ENCODE results near the gene NR6A1.

The NR6A1 gene

GRCh38 chr9:124779368-124780059 lies 8.4 kb upstream of the NR6A1 start:
- Histone ChIP-seq H3K36me3 (ENCODE audit: control insufficient read depth, low read length) (no peaks in the 10 kb centered on the region), H3K4me1 (ENCODE audit: control insufficient read depth, low read length) (peaks cover 4% of the 10 kb centered on the region), H3K4me2 (ENCODE audit: low read length) (no peak overlapping the region), H3F3A (ENCODE audit: control insufficient read depth, insufficient read depth) (no peaks in the 10 kb centered on the region), H3K79me2 (ENCODE audit: control insufficient read depth, low read length) (no peaks in the 10 kb centered on the region), H4K20me1 (ENCODE audit: control insufficient read depth, insufficient read depth, low read depth, low read length) (no peaks in the 10 kb centered on the region), H3K4me3 (ENCODE audit: low read length) (no peak overlapping the region), H3K27me3 (ENCODE audit: control insufficient read depth, low read length) (peaks cover 22% of the 10 kb centered on the region), H3K9me3 (ENCODE audit: control insufficient read depth, insufficient read depth, low read length) (no peaks in the 10 kb centered on the region), H3K9me2 (replicated peaks; ENCODE audit: control insufficient read depth, low read length) (no peaks in the 10 kb centered on the region), H3K27ac (ENCODE audit: low read depth, low read length) (no peak overlapping the region)
- TF ChIP-seq CTCF (IDR thresholded peaks at IDR 0.05; ENCODE audit: low read depth, low read length, poor library complexity, severe bottlenecking) (no peak), EZH2phosphoT487 (IDR thresholded peaks at IDR 0.05; ENCODE audit: borderline replicate concordance, low read length) (no peak)

DNA sequence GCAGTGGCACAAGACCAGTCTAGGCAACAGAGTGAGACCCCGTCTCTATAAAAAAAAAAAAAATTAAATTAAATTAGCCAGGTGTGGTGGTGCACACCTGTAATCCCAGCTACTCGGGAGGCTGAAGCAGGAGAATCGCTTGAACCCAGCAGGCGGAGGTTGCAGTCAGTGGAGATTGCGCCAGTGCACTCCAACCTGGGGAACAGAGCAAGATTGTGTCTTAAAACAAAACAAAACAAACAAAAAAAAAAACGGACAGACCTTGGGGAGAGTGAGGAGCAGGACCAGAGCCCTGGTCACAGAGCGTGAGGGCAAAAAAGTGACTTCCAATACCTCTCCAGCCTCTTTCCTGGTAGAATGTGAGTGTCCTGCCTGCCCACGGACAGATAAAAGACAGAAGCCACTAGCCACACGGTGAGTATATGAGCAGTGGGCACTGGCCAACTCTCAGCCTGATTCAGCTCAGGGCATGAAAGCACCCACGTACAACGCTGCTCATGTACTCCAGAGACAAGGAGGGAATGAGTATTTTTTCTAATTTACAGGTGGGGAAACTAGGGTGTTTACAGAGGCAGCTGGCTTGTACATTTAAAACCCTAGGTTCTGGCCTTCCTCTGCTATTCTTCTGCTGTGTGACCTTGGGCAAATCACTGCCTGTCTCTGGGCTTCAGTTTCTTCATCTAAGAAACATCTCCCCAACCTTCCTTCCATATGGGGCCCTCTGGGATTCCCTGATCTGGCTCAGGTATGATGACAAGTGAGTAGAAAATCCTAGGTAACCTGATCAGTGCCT lies 7.7 kb upstream of the NR6A1 start:
- TF ChIP-seq CTCF (IDR thresholded peaks at IDR 0.05; ENCODE audit: low read depth, low read length, poor library complexity, severe bottlenecking) (no peak), EZH2phosphoT487 (IDR thresholded peaks at IDR 0.05; ENCODE audit: borderline replicate concordance, low read length) (no peak)
- H3K79me2 ChIP-seq (ENCODE audit: control insufficient read depth, low read length) = no peaks in the 10 kb centered on the region
- no peaks in the 10 kb centered on the region for H3K9me3 ChIP-seq (ENCODE audit: control insufficient read depth, insufficient read depth, low read length)
- H3K36me3 ChIP-seq (ENCODE audit: control insufficient read depth, low read length) = no peaks in the 10 kb centered on the region
- H3K9me2 ChIP-seq (replicated peaks; ENCODE audit: control insufficient read depth, low read length) = no peaks in the 10 kb centered on the region
- H3K27me3 ChIP-seq (ENCODE audit: control insufficient read depth, low read length) = peaks cover 22% of the 10 kb centered on the region
- no peaks in the 10 kb centered on the region for H3F3A ChIP-seq (ENCODE audit: control insufficient read depth, insufficient read depth)
- H4K20me1 ChIP-seq (ENCODE audit: control insufficient read depth, insufficient read depth, low read depth, low read length) = 0 out of 2 replicates have a peak, but pooled peaks cover 3% of the 10 kb centered on the region
- H3K4me3 ChIP-seq (ENCODE audit: low read length) = no peak overlapping the region
- peaks cover 4% of the 10 kb centered on the region for H3K4me1 ChIP-seq (ENCODE audit: control insufficient read depth, low read length)
- H3K4me2 ChIP-seq (ENCODE audit: low read length) = no peak overlapping the region
- H3K27ac ChIP-seq (ENCODE audit: low read depth, low read length) = no peak overlapping the region

DNA sequence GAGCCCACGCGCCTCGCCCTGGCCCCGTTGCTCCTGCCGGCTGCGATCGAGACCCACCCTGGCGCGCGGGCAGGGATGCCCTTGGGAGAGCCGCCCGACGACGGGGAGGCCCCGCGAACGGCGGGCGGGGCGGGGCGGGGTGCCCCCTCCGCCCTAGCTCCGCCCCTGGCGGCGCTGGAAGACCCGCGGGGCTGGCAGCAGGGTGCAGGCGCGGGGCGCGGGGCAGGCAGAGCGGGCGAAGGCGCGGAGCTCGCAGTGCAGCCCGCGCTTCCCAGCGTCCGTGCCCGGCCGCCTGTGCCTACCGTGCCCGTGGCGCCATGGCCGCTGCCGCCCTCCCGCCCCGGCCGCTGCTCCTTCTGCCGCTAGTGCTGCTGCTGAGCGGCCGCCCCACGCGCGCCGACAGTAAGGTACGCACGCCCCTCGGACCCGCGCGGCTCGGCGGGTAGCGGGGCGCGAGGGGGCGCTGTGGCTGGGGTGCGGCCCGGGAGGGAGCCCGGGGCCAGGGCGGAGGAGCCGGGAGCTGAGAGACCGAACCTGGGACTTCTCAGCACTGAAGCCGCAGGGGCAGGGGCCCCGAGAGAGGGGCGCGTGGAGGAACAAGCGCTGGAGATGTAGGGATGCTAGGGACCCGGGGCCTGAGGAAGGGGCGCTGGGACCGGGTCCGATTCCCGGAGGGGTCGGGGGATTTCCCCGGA lies 6.0 kb upstream of the NR6A1 start, which contains the start of gene OLFML2A:
TSS of gene OLFML2A (plus strand) at position 180 of the 695 bp plus-strand sequence. CDS start at position 318, 138 bp downstream.
- peaks cover 4% of the 10 kb centered on the region for H3K4me1 ChIP-seq (ENCODE audit: control insufficient read depth, low read length)
- peaks cover 6% of the 10 kb centered on the region; the same call in 1 of the 2 replicates for H3F3A ChIP-seq (ENCODE audit: control insufficient read depth, insufficient read depth)
- TF ChIP-seq CTCF (IDR thresholded peaks at IDR 0.05; ENCODE audit: low read depth, low read length, poor library complexity, severe bottlenecking) = peak; percentile 49
- 0 out of 2 replicates have a peak, but pooled peaks have one; percentile 7 for TF ChIP-seq EZH2phosphoT487 (IDR thresholded peaks at IDR 0.05; ENCODE audit: borderline replicate concordance, low read length)
- no peaks in the 10 kb centered on the region for H3K9me2 ChIP-seq (replicated peaks; ENCODE audit: control insufficient read depth, low read length)
- H3K4me3 ChIP-seq (ENCODE audit: low read length) = peak within 1 kb of the TSS; percentile 47
- 0 out of 2 replicates have a peak, but pooled peaks cover 3% of the 10 kb centered on the region for H4K20me1 ChIP-seq (ENCODE audit: control insufficient read depth, insufficient read depth, low read depth, low read length)
- no peaks in the 10 kb centered on the region for H3K9me3 ChIP-seq (ENCODE audit: control insufficient read depth, insufficient read depth, low read length)
- H3K79me2 ChIP-seq (ENCODE audit: control insufficient read depth, low read length) = no peaks in the 10 kb centered on the region
- peak within 1 kb of the TSS; percentile 53 for H3K4me2 ChIP-seq (ENCODE audit: low read length)
- H3K36me3 ChIP-seq (ENCODE audit: control insufficient read depth, low read length) = no peaks in the 10 kb centered on the region
- no peak within 1 kb of the TSS for H3K27ac ChIP-seq (ENCODE audit: low read depth, low read length)
- peaks cover 22% of the 10 kb centered on the region for H3K27me3 ChIP-seq (ENCODE audit: control insufficient read depth, low read length)
